A549 (cell line): ENCODE measurements around the gene PFKFB3. TPM values are rescaled to one million over a fixed set of nuclear protein-coding genes. Genes with fewer than 3 reads are reported as not detected.
"Not testable (repeated sequence)": the region's sequence is repeated elsewhere in the genome, so short reads cannot be mapped to it uniquely, and the experiment has no call there.

Experiments
- ATAC-seq, 2 experiments: fragments of 200-7000 bp in 1 of 2; fragments of >200 bp in 1 of 2; cut with Nextera tagmentation in 1 of 2; cut with Tn5 transposase in 1 of 2; 3 replicates each; pipeline versions ENCODE4 v1.8.0 to v1.9.1; 2018 to 2020; ENCODE audit warnings: mild to moderate bottlenecking in 1 of 2, moderate library complexity in 1 of 2
- CTCF ChIA-PET: fragments of 300-600 bp; sonication (Branson Sonifier 250); formaldehyde crosslinking; extraction: SDS; loops from one replicate; lab custom pipeline; 2021; ENCODE audit warnings: antibody characterized with exemption, inconsistent platforms; lab: Yijun Ruan, JAX
- POLR2A ChIA-PET: fragments of 350-600 bp; formaldehyde crosslinking; extraction: SDS; loops from one replicate; lab custom pipeline; 2021; ENCODE audit warnings: antibody characterized with exemption, inconsistent platforms; lab: Yijun Ruan, JAX
- DNase-seq, 2 experiments: peaks; one replicate each; pipeline versions ENCODE4 v3.0.0 to v3.0.0-alpha.2; 2011 to 2016; ENCODE audit warnings: low read depth in 1 of 2, low spot score in 1 of 2
- FAIRE-seq: peaks from 2 replicates; lab custom pipeline; 2011; peaks lifted over from hg19 to GRCh38; lab: Jason Lieb, UNC
- H3K27ac ChIP-seq, 2 experiments: fragments of >200 bp; sonication (Bioruptor Twin); formaldehyde crosslinking; 3 replicates each; pipeline ENCODE4 v1.5.1; 2016 to 2017
- H3K4me1 ChIP-seq: fragments of >200 bp; sonication (Bioruptor Twin); formaldehyde crosslinking; 3 replicates; pipeline ENCODE4 v1.6.1; 2016
- H3K4me2 ChIP-seq: fragments of >200 bp; sonication (Bioruptor Twin); formaldehyde crosslinking; 3 replicates; pipeline ENCODE4 v1.6.1; 2016
- H3K4me3 ChIP-seq: fragments of >200 bp; sonication (Bioruptor Twin); formaldehyde crosslinking; 3 replicates; pipeline ENCODE4 v1.5.1; 2016
- H3K9me3 ChIP-seq: fragments of >200 bp; sonication (Bioruptor Twin); formaldehyde crosslinking; 3 replicates; pipeline ENCODE4 v1.6.1; 2016
- BHLHE40 ChIP-seq: IDR thresholded peaks from 2 replicates; pipeline ENCODE4 v1.6.1; 2012; ENCODE audit warnings: low read depth, low read length, inconsistent platforms
- CHD4 ChIP-seq: fragments of 200-600 bp; sonication (generic); IDR thresholded peaks from 2 replicates; pipeline ENCODE4 v1.6.1; 2016; ENCODE audit warnings: antibody characterized with exemption, mild to moderate bottlenecking, borderline replicate concordance
- FOSB ChIP-seq: fragments of 250-450 bp; sonication (Bioruptor Pico); IDR thresholded peaks from 2 replicates; pipeline ENCODE4 v1.5.0; 2020; ENCODE audit warnings: mild to moderate bottlenecking, moderate library complexity
- FOXS1 ChIP-seq: fragments of 250-450 bp; sonication (Bioruptor Pico); IDR thresholded peaks from 2 replicates; pipeline ENCODE4 v1.5.0; 2020; ENCODE audit warnings: mild to moderate bottlenecking, moderate library complexity
- HDAC2 ChIP-seq: fragments of 200-600 bp; sonication (generic); IDR thresholded peaks from 2 replicates; pipeline ENCODE4 v1.6.1; 2016
- HOXB13 ChIP-seq: fragments of 250-450 bp; sonication (Bioruptor Pico); IDR thresholded peaks from 2 replicates; pipeline ENCODE4 v1.5.0; 2020; ENCODE audit warnings: low read depth, mild to moderate bottlenecking, moderate library complexity
- JUN ChIP-seq, 2 experiments: fragments of >200 bp; sonication (Bioruptor Twin); formaldehyde crosslinking; IDR thresholded peaks; 2 replicates in 1 of 2; 3 replicates in 1 of 2; pipeline ENCODE4 v1.6.1; 2016 to 2017
- KDM1A ChIP-seq: fragments of 200-600 bp; sonication (generic); IDR thresholded peaks from 2 replicates; pipeline ENCODE4 v1.6.1; 2016; ENCODE audit warnings: low read depth, mild to moderate bottlenecking
- POLR2AphosphoS2 ChIP-seq: conservative IDR thresholded peaks from 2 replicates; pipeline ENCODE4 v1.6.1; 2012; ENCODE audit warnings: low read length, improper control_type of control experiment, inconsistent platforms
- REST ChIP-seq: fragments of 200-600 bp; sonication (generic); IDR thresholded peaks from 2 replicates; pipeline ENCODE4 v1.6.1; 2016; ENCODE audit warnings: antibody characterized with exemption, mild to moderate bottlenecking, moderate library complexity
- RFX5 ChIP-seq: fragments of 450-650 bp; IDR thresholded peaks from 2 replicates; pipeline ENCODE4 v1.7.1; 2014; ENCODE audit warnings: antibody characterized with exemption, mild to moderate bottlenecking, moderate library complexity
- TFCP2L1 ChIP-seq: fragments of 250-450 bp; sonication (Bioruptor Pico); IDR thresholded peaks from 2 replicates; pipeline ENCODE4 v1.5.0; 2021; ENCODE audit warnings: mild to moderate bottlenecking
- WGBS: methylation state at CpG from one replicate; pipeline ENCODE4 v1.1.6; 2017; ENCODE audit errors: missing lambda C conversion rate; 5-methylcytosine and 5-hydroxymethylcytosine counted together
- polyA plus RNA-seq, 4 experiments: library from polyadenylated mRNA; depleted of rRNA in 3 of 4; stranded (reverse); fragments of >200 nt; fragmentation: RNase III in 1 of 4; extraction: RNeasy Plus Mini Kit Qiagen cat#74134 plus additional on column Dnase treatment in 1 of 4; gene quantifications; 2 replicates in 3 of 4; 3 replicates in 1 of 4; pipeline ENCODE4 v1.2.3, GENCODE V29; 2011 to 2017
- TF ChIP-seq, protein P1 (sequence below): fragments of 250-450 bp; sonication (Bioruptor Pico); IDR thresholded peaks from 2 replicates; pipeline ENCODE4 v1.5.0; 2020; ENCODE audit warnings: low read depth, mild to moderate bottlenecking, moderate library complexity
- TF ChIP-seq, protein P2 (sequence below): IDR thresholded peaks from 2 replicates; pipeline ENCODE4 v1.6.1; 2012

The PFKFB3 gene
- polyA plus RNA-seq, 2 of the 4 experiments (the other 2 are of a cell fraction): 139 to 232 TPM

GRCh38 chr10:6236349-6237198 lies 33.8 kb downstream of the PFKFB3 start:
- ATAC-seq (peak; percentile 2 to 15; a peak in 3 of 6 replicates), DNase-seq (no peak), FAIRE-seq (no peak)
- POLR2A ChIA-PET: interaction anchor here (1.2 to 2.9 kb wide), 2 partner anchors 34 kb away, joined by 3 to 16 read pairs; partner anchors contain the start of gene PFKFB3
- Histone ChIP-seq H3K4me1 (peaks cover 76% of the 10 kb centered on the region), H3K27ac (peak overlapping the region; percentile 75 to 86), H3K9me3 (no peaks in the 10 kb centered on the region), H3K4me2 (no peak overlapping the region), H3K4me3 (no peak overlapping the region)
- 85% methylated on average over 38 of the region's 38 CpGs for WGBS
- TF ChIP-seq HOXB13 (CRISPR knock-in tag) (no peak), REST (0 out of 2 replicates have a peak, but pooled peaks have one; percentile 16), BHLHE40 (no peak), JUN (IDR thresholded peaks at IDR 0.05) (peak; percentile 15 to 23; a peak in 2 of 5 replicates)
- CTCF ChIA-PET: interaction anchor here (0.8 to 3.5 kb wide), 4 partner anchors 29 to 165 kb away, joined by 3 to 21 read pairs (median 7); partner anchors contain the start of gene PFKFB3

DNA sequence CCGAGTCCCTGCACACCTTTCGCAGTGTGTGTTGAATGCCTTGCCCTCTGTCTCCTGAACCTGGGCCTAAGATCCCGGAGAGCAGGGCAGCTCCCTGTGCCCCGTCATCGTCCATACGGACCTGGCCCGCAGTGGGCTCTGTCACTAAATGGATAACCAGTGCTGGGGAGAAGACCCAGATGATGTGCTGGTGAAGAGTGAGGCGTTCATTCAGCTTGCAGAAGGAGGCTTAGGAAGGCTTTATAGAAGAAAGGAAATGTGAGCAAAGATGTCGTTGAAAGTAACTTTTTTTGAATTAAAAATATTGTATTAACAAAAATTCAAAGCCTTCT lies 34.4 kb downstream of the PFKFB3 start:
- ATAC-seq (peak in 1 of 2 experiments; percentile 4; a peak in 1 of 6 replicates), DNase-seq (no peak), FAIRE-seq (no peak)
- CTCF ChIA-PET: interaction anchor here (0.7 to 3.5 kb wide), 8 partner anchors 29 to 165 kb away, joined by 3 to 21 read pairs (median 4); partner anchors contain the start of gene PFKFB3
- 81% methylated on average over 9 of the region's 9 CpGs for WGBS
- Histone ChIP-seq H3K4me2 (no peak overlapping the region), H3K4me3 (no peak overlapping the region), H3K4me1 (peaks cover 76% of the 10 kb centered on the region), H3K27ac (peak overlapping the region; percentile 75 to 86), H3K9me3 (no peaks in the 10 kb centered on the region)
- POLR2A ChIA-PET: interaction anchor here (1.2 kb wide), 1 partner anchor 34 kb away, joined by 3 read pairs; the partner anchor contains the start of gene PFKFB3
- TF ChIP-seq, protein P1, sequence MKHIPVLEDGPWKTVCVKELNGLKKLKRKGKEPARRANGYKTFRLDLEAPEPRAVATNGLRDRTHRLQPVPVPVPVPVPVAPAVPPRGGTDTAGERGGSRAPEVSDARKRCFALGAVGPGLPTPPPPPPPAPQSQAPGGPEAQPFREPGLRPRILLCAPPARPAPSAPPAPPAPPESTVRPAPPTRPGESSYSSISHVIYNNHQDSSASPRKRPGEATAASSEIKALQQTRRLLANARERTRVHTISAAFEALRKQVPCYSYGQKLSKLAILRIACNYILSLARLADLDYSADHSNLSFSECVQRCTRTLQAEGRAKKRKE: no peak
- TF ChIP-seq KDM1A: no peak
- peak; percentile 72 for TF ChIP-seq POLR2AphosphoS2
- no peak for TF ChIP-seq FOXS1
- TF ChIP-seq TFCP2L1: no peak

- POLR2A ChIA-PET: interaction anchor here (1.0 to 2.2 kb wide), 3 partner anchors 36 to 163 kb away, joined by 5 to 9 read pairs (median 6); partner anchors contain the start of gene PFKFB3
- TF ChIP-seq RFX5: 0 out of 2 replicates have a peak, but pooled peaks have one; percentile 9
- peak; percentile 34; the same call in 1 of the 2 replicates for TF ChIP-seq HDAC2
- TF ChIP-seq REST: 0 out of 2 replicates have a peak, but pooled peaks have one; percentile 27
- TF ChIP-seq KDM1A: peak; percentile 96
- TF ChIP-seq POLR2AphosphoS2: 0 out of 2 replicates have a peak, but pooled peaks have one; percentile 48
- TF ChIP-seq, protein P2, sequence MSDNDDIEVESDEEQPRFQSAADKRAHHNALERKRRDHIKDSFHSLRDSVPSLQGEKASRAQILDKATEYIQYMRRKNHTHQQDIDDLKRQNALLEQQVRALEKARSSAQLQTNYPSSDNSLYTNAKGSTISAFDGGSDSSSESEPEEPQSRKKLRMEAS: peak; percentile 44; the same call in 1 of the 2 replicates
- TF ChIP-seq CHD4: peak; percentile 91
- 0 out of 2 replicates have a peak, but pooled peaks have one; percentile 39 for TF ChIP-seq FOSB (CRISPR knock-in tag)
- TF ChIP-seq, all 56 proteins: peak for 8; not testable (repeated sequence) for 48
- peaks cover 68% of the 10 kb centered on the region for H3K4me1 ChIP-seq
- not testable (repeated sequence) for H3K4me3 ChIP-seq, FAIRE-seq, DNase-seq, H3K9me3 ChIP-seq, ATAC-seq
- WGBS: 20% methylated on average over 6 of the region's 6 CpGs
- CTCF ChIA-PET: interaction anchor here (0.7 to 3.6 kb wide), 5 partner anchors 31 to 167 kb away, joined by 3 to 18 read pairs (median 5); partner anchors contain the start of gene PFKFB3
- H3K27ac ChIP-seq: peak overlapping the region; percentile 75 to 86
- H3K4me2 ChIP-seq: peak overlapping the region; percentile 47
These were observed 36.0 kb downstream of the PFKFB3 start for GRCh38 chr10:6238587-6239212.
